NCI-H1092 (cell line): ENCODE data around the gene FGGY.

Source experiments
- DNase-seq: peaks from one replicate; lab custom pipeline; 2025; lab: John Stamatoyannopoulos, UW

The FGGY gene

GRCh38 chr1:59315529-59316463, 18.9 kb downstream of the FGGY start:
- no peak for DNase-seq

GRCh38 chr1:59316497-59317128, 19.7 kb downstream of the FGGY start:
- DNase-seq: no peak

GRCh38 chr1:59317343-59317742, 20.4 kb downstream of the FGGY start:
- DNase-seq: no peak

GRCh38 chr1:59317780-59318179, 20.9 kb downstream of the FGGY start:
- DNase-seq: no peak

- no peak for DNase-seq
Measured at GRCh38 chr1:59318271-59318860, 21.5 kb downstream of the FGGY start.

GRCh38 chr1:59322394-59322793, 25.5 kb downstream of the FGGY start:
- no peak for DNase-seq

- no peak for DNase-seq
Measured at GRCh38 chr1:59322814-59323213, 25.9 kb downstream of the FGGY start.

GRCh38 chr1:59323879-59324278, 27.0 kb downstream of the FGGY start:
- DNase-seq: no peak

- DNase-seq: no peak
Measured at GRCh38 chr1:59328353-59328752, 31.5 kb downstream of the FGGY start.

GRCh38 chr1:59329412-59330053, 32.6 kb downstream of the FGGY start:
- no peak for DNase-seq

- no peak for DNase-seq
Measured at GRCh38 chr1:59331686-59332620, 35.1 kb downstream of the FGGY start.

GRCh38 chr1:59332983-59333382, 36.1 kb downstream of the FGGY start:
- no peak for DNase-seq

- DNase-seq: no peak
Measured at GRCh38 chr1:59333626-59334277, 36.9 kb downstream of the FGGY start.

- no peak for DNase-seq
Measured at GRCh38 chr1:59340411-59341307, 43.8 kb downstream of the FGGY start.

- no peak for DNase-seq
Measured at GRCh38 chr1:59342801-59343575, 46.1 kb downstream of the FGGY start.

- DNase-seq: no peak
Measured at GRCh38 chr1:59343576-59343840, 46.6 kb downstream of the FGGY start.

GRCh38 chr1:59345221-59345620, 48.3 kb downstream of the FGGY start:
- no peak for DNase-seq

GRCh38 chr1:59346429-59346828, 49.5 kb downstream of the FGGY start:
- DNase-seq: no peak

- DNase-seq: no peak
Measured at GRCh38 chr1:59349101-59349500, 52.2 kb downstream of the FGGY start.
